ENCODE measurements around the gene SOHLH1.

DNA sequence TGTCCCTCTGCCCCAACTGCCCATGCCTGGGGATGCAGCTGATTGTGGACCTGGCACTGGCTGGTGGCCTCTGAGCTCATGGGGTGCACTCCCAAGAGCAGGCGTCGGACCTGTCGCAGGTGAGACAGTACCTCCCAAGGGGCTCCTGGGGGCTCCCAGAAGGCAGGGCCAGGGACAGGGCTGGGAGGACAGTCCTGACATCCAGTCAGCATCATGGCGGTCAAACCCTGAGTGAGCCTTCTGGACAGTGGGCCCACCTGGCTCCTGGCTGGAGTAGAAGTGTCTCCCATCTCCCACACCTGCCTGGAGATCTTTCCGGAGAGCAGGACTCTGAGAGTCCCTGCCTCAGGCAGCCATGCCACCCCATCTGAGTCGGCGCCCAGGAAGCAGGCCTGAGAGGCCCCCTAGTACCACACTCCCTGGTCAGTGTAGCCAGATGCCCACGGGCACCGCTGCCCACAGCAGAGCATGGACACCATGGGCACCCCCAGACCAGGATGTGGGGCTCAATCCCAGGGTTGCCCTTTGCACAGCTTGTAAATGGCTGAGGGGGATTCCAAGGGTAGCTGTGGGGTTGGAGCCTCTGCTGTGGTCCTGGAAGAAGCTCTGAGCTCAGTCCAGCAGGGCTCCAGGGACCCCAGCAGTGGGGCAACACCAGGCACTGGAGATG lies 29.5 kb downstream of the SOHLH1 start:
- TF ChIP-seq, protein P1, sequence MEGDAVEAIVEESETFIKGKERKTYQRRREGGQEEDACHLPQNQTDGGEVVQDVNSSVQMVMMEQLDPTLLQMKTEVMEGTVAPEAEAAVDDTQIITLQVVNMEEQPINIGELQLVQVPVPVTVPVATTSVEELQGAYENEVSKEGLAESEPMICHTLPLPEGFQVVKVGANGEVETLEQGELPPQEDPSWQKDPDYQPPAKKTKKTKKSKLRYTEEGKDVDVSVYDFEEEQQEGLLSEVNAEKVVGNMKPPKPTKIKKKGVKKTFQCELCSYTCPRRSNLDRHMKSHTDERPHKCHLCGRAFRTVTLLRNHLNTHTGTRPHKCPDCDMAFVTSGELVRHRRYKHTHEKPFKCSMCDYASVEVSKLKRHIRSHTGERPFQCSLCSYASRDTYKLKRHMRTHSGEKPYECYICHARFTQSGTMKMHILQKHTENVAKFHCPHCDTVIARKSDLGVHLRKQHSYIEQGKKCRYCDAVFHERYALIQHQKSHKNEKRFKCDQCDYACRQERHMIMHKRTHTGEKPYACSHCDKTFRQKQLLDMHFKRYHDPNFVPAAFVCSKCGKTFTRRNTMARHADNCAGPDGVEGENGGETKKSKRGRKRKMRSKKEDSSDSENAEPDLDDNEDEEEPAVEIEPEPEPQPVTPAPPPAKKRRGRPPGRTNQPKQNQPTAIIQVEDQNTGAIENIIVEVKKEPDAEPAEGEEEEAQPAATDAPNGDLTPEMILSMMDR (IDR thresholded peaks at IDR 0.05), result no peak
- no peak for TF ChIP-seq EZH2phosphoT487 (IDR thresholded peaks at IDR 0.05; ENCODE audit: borderline replicate concordance, low read depth)

Data from SK-N-SH (cell line).